ENCODE results near the gene FOXB2. TPM values are rescaled to one million over a fixed set of nuclear protein-coding genes. Genes with fewer than 3 reads are reported as not detected.

FOXB2 gene
- total RNA-seq, 4 donors from 2014 or later: not detected

- intact Hi-C loops (cut with DNase I; ENCODE audit: low total_unique reads): no loop called here
- TF ChIP-seq CTCF (IDR thresholded peaks at IDR 0.05): no peak
- TF ChIP-seq POLR2A (IDR thresholded peaks at IDR 0.05): no peak
- 57 to 67% methylated on average over 6 of the region's 6 CpGs for WGBS, 2 donors
- DNase-seq (ENCODE audit: low spot score in 2 of 2): no peak
- H3K4me3 ChIP-seq (ENCODE audit: low read depth, poor library complexity, severe bottlenecking): no peak overlapping the region
These were observed 44.3 kb downstream of the FOXB2 start for GRCh38 chr9:77063645-77064285.

DNA sequence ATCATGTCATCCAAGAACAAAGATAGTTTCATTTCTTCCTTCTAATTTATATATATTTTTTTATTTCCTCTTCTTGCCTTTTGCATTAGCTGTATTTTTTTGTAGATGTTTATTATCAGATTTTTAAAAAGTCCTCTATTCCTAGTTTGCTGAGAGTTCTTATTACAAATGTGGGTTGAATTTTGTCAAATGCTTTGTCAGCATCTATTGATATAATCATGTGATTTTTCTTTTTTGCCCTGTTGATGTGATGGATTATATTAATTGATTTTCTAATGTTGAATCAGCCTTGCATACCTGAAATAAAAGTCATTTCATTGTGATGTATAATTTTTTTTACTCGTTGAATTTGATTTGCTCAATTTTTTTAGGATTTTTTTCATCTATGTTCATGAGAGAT lies 46.9 kb downstream of the FOXB2 start:
- 0 to 7% methylated on average over 1 of the region's 1 CpG for WGBS, 2 donors
- TF ChIP-seq CTCF (IDR thresholded peaks at IDR 0.05) (no peak), POLR2A (IDR thresholded peaks at IDR 0.05) (no peak)
- H3K4me3 ChIP-seq (ENCODE audit: low read depth, poor library complexity, severe bottlenecking): no peak overlapping the region
- intact Hi-C loops (cut with DNase I; ENCODE audit: low total_unique reads): no loop called here
- DNase-seq (ENCODE audit: low spot score in 2 of 2): no peak

Other genes starting within 250 kb of the FOXB2 start
- gene PRUNE2, start 113.5 kb upstream of the FOXB2 start, total RNA-seq: 10 to 100 TPM in 1 of 4 donors, 1 to 10 TPM in 3; 4.1 to 13.1 (median 5.4) TPM
- 10 to 100 TPM; 27.0 to 48.1 (median 32.5) TPM for gene VPS13A, start 157.9 kb downstream of the FOXB2 start, total RNA-seq